ENCODE measurements around the gene LGALS9. TPM values are rescaled to one million over a fixed set of nuclear protein-coding genes. Genes with fewer than 3 reads are reported as not detected.

The LGALS9 gene
- total and polyA plus RNA-seq, 2 donors (not counting 3 experiments of a cell fraction or from before 2014, with no cell fraction given) = 52.4 to 65.2 TPM

DNA sequence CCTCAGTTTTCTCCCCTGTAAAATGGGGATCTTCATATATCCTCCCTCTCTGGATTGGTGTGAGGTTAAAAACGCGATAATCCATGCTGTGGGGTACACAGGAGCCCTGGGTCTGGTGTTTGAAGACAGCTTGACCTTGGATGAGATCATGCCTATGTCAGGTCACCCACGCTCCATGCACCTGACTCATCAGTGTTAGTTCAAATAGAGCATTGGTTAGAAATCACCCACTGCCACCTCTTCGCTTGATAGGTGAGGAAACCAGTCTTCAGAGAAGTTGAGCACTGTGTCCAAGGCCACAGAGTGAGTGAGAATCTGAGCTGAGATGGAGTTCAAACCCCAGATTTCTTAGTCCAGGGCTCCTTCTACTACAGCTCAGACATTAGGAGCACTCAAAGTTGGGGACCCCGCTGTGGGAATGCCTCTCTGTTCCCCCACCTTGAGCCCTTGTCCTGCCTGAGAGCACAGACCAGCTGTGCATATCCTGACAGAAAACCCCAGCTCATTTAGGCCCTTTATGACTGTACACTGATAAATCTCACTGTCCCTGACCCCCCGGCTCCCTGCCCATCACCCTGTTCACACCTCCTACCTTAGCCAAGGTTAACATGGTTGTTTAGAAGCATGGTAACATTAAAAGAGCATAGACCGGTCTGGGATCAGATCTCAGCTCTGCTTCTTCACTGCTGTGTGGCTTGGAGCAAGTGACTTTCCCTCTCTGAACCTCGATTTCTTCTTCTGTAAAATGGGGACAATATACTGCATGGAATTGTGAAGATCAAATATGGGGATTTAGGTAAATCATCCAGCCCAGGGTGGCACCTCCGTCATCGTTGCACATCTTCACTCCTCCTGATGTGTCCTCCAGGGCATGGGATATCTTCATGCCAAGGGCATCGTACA is 22.4 kb upstream of the LGALS9 start:
- intact Hi-C loops (cut with micrococcal nuclease) (loop anchor here (1.0 kb wide), 1 partner anchor 43 kb away; no protein-coding TSS in a partner anchor), dilution Hi-C loops (cut with MboI; ENCODE audit: extremely low pct_ligation_motif_present, low sequenced_read_pairs) (no loop called here)
- Histone ChIP-seq H3K36me3 (ENCODE audit: control insufficient read depth in 2 of 2, extremely low read depth in 1 of 2, insufficient read depth in 2 of 2, low read length in 2 of 2) (peaks cover 36 to 65% of the 10 kb centered on the region in 2 experiments), H3K27me3 (ENCODE audit: control insufficient read depth in 2 of 2, insufficient read depth in 2 of 2, low read length in 2 of 2) (no peaks in the 10 kb centered on the region), H3K4me2 (ENCODE audit: insufficient read depth, low read length) (no peak overlapping the region), H3K4me1 (ENCODE audit: control insufficient read depth, extremely low read depth, insufficient read depth, low read length) (no peaks in the 10 kb centered on the region), H3K4me3 (replicated peaks in 1 of 3; ENCODE audit: insufficient read depth in 1 of 3, low read depth in 1 of 3, low read length in 3 of 3) (no peak overlapping the region), H3K9ac (replicated peaks; ENCODE audit: extremely low read depth, insufficient read depth, low read length) (no peak overlapping the region), H3K9me3 (replicated peaks; ENCODE audit: control insufficient read depth, insufficient read depth, low read length) (no peaks in the 10 kb centered on the region), H3K79me2 (ENCODE audit: control insufficient read depth, insufficient read depth, low read length) (no peaks in the 10 kb centered on the region), H2AFZ (ENCODE audit: low read depth, low read length) (no peak overlapping the region), H3K9me1 (replicated peaks; ENCODE audit: control insufficient read depth, extremely low read depth, insufficient read depth, low read length) (no peaks in the 10 kb centered on the region), H4K20me1 (replicated peaks; ENCODE audit: control insufficient read depth, extremely low read depth, insufficient read depth, low read length) (no peaks in the 10 kb centered on the region), H3K27ac (ENCODE audit: insufficient read depth, low read depth, low read length) (no peak overlapping the region)
- ChIA-PET CTCF (interaction anchor here (0.5 to 10.3 kb wide), 6 partner anchors 9 to 372 kb away, joined by 3 to 150 read pairs (median 6); no protein-coding TSS in a partner anchor), POLR2A (no interaction called here)
- BruUV-seq (replicated peaks) = no TSS peak
- no peak for FAIRE-seq
- TF ChIP-seq, protein P1, sequence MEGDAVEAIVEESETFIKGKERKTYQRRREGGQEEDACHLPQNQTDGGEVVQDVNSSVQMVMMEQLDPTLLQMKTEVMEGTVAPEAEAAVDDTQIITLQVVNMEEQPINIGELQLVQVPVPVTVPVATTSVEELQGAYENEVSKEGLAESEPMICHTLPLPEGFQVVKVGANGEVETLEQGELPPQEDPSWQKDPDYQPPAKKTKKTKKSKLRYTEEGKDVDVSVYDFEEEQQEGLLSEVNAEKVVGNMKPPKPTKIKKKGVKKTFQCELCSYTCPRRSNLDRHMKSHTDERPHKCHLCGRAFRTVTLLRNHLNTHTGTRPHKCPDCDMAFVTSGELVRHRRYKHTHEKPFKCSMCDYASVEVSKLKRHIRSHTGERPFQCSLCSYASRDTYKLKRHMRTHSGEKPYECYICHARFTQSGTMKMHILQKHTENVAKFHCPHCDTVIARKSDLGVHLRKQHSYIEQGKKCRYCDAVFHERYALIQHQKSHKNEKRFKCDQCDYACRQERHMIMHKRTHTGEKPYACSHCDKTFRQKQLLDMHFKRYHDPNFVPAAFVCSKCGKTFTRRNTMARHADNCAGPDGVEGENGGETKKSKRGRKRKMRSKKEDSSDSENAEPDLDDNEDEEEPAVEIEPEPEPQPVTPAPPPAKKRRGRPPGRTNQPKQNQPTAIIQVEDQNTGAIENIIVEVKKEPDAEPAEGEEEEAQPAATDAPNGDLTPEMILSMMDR (IDR thresholded peaks at IDR 0.05; ENCODE audit: extremely low read depth in 1 of 2, insufficient read depth in 1 of 2, low read depth in 1 of 2, low read length in 2 of 2) = no peak
- TF ChIP-seq EZH2 (IDR thresholded peaks at IDR 0.05; ENCODE audit: borderline replicate concordance, low read depth, low read length, severe bottlenecking) (no peak), POLR2A (IDR thresholded peaks at IDR 0.05; ENCODE audit: low read depth, low read length) (no peak), GATA2 (IDR thresholded peaks at IDR 0.05; ENCODE audit: insufficient read depth, insufficient read length, low read depth, low read length) (no peak), MYC (IDR thresholded peaks at IDR 0.05; ENCODE audit: low read depth, low read length) (no peak), FOS (IDR thresholded peaks at IDR 0.05; ENCODE audit: borderline replicate concordance, insufficient read depth, low read length) (no peak), POLR2AphosphoS5 (IDR thresholded peaks at IDR 0.05; ENCODE audit: insufficient read depth, low read depth, low read length) (no peak), JUN (IDR thresholded peaks at IDR 0.05; ENCODE audit: borderline replicate concordance, insufficient read depth, insufficient read length, low read depth) (no peak)
- TF ChIP-seq, protein P2, sequence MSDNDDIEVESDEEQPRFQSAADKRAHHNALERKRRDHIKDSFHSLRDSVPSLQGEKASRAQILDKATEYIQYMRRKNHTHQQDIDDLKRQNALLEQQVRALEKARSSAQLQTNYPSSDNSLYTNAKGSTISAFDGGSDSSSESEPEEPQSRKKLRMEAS (IDR thresholded peaks at IDR 0.05; ENCODE audit: insufficient read depth, insufficient read length) = no peak
- no peak for DNase-seq (ENCODE audit: low read depth, low spot score)

Data from endothelial cell of umbilical vein (primary cell).